ENCODE data around the gene GABPB1.

GRCh38 chr15:50353251-50353974 is 1.6 kb downstream of the GABPB1 start:
- TF ChIP-seq, protein P1, sequence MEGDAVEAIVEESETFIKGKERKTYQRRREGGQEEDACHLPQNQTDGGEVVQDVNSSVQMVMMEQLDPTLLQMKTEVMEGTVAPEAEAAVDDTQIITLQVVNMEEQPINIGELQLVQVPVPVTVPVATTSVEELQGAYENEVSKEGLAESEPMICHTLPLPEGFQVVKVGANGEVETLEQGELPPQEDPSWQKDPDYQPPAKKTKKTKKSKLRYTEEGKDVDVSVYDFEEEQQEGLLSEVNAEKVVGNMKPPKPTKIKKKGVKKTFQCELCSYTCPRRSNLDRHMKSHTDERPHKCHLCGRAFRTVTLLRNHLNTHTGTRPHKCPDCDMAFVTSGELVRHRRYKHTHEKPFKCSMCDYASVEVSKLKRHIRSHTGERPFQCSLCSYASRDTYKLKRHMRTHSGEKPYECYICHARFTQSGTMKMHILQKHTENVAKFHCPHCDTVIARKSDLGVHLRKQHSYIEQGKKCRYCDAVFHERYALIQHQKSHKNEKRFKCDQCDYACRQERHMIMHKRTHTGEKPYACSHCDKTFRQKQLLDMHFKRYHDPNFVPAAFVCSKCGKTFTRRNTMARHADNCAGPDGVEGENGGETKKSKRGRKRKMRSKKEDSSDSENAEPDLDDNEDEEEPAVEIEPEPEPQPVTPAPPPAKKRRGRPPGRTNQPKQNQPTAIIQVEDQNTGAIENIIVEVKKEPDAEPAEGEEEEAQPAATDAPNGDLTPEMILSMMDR (IDR thresholded peaks at IDR 0.05), result no peak
- TF ChIP-seq POLR2A (IDR thresholded peaks at IDR 0.05), result no peak
